GM15510 (cell line): ENCODE data around the gene ARRDC4.

Experiments used
- POLR2A ChIP-seq: IDR thresholded peaks from 3 replicates; pipeline ENCODE4 v1.6.1; 2011; ENCODE audit warnings: borderline replicate concordance; ENCODE audit not compliant: insufficient read length; ENCODE audit errors: extremely low read depth

ARRDC4 gene

DNA sequence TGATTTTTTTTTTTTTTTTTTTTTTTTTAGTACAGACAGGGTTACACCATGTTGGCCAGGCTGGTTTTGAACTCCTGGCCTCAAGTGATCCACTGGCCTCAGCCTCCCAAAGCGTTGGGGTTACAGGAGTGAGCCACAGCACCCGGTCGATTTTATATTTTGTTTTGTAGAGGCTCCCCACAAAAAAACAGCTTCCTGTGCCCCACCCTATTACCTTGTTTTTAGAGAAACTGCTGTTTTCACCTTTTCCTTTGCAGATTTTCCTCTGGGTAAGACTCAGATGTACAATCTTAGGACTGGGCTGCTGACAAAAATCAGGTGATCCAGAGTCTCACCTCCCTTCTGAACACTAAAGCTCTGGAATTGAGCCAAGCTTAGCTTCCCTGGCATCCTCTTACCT lies 20.6 kb downstream of the ARRDC4 start:
- no peak for TF ChIP-seq POLR2A

DNA sequence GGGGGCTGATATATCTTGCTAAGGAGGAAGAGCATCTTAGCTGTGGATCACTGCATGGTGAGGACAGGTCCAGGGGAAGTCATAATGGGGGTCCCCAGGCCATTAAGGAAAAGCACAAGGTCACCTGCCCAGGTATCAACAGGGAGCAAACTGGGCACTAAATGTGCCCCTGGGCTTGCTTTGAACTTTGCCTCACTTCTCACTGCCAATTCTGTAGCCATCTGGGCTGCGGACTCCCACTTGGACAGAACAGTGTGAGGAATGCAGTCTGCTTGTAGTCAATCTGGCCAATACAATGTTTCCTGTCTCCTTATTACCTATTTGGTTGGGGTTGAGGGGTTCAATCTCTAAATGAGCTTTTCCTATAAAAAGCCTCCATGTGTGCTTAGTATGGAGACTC lies 21.3 kb downstream of the ARRDC4 start:
- no peak for TF ChIP-seq POLR2A

DNA sequence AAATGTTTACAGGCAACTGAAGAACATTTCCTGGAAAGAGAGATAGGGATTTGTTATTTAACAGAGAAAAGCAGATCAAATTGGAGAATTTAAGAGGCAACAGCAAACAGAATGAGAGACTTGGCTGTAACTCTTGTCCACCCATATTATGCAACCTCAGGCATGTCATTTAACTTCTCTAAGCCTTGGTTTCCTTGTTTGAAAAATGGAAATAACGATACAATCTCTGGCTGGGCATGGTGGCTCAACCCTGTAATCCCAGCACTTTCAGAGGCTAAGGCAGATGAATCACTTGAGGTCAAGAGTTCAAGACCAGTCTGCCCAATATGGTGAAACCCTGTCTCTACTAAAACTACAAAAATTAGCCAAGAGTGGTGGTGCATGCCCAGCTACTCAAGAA lies 23.7 kb downstream of the ARRDC4 start:
- no peak for TF ChIP-seq POLR2A

DNA sequence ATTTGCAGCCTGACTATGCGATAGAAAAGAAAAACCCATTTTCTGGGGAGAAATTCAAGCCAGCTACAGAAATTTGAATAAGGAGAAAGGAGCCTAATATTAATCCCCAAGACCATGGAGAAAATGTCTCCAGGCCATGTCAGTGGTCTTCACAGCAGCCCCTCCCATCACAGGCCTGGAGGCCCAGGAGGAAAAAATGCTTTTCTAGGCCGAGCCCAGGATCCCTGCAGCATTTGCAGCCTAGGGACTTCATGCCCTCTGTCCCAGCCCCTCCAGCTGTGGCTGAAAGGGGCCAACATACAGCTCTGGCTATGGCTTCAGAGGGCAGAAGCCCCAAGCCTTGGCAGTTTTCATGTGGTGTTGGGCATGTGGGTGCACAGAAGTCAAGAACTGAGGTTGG lies 26.3 kb downstream of the ARRDC4 start:
- TF ChIP-seq POLR2A, result no peak

DNA sequence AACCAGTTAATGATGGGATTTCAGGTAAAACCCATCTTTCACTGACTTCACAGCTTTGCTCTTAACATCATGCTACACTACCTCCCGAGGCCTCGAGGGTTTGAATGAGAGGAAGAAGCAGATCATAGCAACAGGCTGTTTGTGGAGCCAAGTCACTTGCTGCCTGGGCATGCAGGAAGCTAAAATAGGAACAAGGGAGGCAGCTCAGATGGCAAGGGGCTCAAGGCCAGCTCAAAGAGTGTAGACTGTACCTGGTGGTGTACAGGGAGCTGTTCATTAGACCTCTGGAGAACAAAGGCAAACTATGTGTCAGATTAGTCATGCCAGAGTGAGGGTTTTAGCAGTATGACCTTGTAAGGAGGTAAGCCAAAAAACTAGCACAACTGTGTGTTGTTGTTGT lies 28.8 kb downstream of the ARRDC4 start:
- no peak for TF ChIP-seq POLR2A

DNA sequence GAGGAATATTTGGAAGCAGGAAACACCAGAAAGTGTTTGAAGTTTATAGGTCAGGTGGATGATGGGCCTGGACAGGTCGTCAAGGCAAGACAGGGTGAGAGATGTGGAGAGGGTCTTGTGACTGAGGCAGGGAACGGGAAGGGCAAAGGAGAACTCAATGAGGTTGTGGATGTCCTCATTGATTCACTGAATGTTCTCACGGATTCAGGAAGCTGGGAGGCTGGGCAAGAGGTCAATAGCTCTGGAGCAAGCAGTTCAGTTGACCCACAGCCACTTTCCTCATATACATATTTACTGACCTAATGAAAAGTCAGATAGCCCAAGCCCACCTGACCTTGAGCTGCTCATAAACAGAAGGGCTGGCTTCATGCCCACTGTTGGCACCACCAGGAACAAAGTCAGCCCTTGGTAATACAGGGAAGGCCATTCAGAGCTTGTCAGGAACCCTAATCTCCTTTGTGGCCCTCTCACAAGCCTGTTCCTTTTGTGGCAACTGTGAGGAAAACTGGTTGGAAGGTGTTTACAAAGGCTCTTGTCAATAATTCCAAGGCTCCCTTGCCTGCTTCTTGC lies 31.6 kb downstream of the ARRDC4 start:
- no peak for TF ChIP-seq POLR2A

DNA sequence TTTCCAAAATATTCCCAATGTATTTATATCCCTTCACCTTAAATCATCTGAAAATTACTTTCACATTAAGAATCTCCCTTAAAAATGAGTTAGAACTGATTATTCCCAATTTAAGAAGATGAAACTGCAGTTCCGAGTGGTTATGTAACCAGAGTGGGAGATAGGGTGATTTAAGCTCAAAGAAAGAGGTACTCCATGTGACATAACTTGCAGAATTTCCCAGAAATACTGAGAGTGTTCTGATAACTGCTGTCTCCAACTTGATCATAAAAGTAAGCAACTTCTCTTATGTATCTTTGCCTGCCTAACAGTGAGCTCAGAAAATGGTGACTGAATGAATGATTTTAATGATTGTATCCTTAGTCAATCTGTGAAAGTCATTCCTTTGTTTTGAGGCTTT lies 32.3 kb downstream of the ARRDC4 start:
- TF ChIP-seq POLR2A, result no peak

DNA sequence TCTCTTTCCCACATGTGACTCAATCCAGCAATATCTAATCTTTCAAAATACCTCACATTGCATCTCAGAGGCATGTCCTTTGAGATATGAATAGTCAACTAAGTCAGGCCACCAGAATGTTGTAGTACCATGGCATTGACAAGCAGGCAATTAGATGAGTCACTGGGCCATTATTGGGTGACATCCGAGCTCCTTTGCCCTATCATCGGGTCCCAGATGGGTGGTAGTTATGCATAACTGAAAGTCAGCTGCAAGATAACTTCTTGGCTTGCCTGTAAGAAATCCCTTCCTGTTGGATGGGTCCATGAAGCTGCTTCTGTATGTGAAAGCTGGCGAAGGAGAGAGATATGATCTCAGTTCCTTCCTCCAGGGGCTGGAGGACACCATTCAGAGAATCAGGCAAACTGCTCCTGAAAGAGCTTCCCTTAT lies 32.8 kb downstream of the ARRDC4 start:
- no peak for TF ChIP-seq POLR2A

DNA sequence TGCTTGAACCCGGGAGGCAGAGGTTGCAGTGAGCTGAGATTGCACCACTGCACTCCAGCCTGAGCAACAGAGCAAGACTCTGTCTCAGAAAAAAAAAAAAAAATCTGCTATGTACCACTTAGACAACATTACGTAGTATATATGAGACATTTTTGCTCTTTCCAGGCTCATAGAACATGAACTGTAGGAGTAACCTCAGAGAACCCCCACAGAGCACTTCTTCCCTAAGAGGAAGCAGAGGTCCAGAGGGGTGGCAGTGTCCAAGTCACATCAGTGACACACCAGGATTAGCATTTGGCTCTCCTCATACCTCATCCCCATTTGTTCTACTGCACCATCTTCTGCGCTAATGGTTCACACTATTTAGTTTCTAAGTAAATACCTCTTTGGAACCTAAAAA lies 33.7 kb downstream of the ARRDC4 start:
- no peak for TF ChIP-seq POLR2A

DNA sequence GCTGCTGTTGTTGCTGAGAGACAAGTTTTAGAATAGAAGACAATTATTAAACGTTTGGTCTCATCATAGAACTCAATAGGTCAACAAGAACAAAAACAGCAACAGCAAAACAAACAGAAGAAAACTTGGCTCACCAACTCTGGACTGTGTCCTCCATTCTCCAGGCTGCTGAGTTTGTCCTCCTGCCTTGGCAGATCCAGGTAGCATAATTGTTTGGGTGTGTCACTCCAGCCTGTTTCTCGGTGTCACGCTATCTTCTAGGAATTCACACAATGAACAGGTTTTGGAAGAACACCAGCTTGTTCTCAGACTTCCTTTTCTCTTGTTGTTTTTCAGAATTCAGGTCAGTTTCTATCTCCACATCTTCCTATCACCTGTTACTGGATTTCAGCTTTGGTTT lies 34.7 kb downstream of the ARRDC4 start:
- no peak for TF ChIP-seq POLR2A

DNA sequence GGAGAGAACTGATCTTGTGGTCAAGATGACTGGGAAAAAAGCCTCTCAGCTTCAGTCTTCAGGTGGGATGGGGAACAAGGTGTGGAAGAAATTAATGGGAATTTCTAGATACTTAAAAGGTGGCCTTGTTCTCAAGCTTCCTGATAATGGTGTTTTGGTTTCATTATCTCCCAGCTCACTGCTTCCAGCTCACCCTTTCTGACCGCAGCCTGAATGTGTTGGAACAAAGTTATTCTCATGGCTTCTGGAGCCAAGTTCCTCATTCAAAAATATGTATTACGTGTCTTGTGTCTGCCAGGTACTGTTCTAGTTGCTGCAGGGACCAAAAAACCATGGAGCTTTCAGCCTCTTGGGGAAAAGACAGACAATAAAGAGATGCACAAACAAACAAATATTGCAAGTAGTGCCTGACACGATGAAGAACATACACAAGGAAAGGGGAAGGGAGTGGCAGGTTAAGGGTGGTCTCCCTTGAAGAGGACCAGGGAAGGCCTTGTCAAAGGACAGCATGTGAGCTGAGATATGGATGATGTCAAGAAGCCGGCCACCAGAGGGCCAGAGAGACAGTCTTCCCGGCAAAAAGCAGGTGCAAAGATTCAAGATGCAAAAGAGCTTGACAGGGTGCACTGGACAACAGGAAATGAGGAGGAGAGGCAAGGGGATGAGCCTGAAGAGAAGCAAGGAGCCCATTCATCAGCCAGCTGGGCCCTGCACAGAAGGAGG lies 35.5 kb downstream of the ARRDC4 start:
- TF ChIP-seq POLR2A, result no peak

DNA sequence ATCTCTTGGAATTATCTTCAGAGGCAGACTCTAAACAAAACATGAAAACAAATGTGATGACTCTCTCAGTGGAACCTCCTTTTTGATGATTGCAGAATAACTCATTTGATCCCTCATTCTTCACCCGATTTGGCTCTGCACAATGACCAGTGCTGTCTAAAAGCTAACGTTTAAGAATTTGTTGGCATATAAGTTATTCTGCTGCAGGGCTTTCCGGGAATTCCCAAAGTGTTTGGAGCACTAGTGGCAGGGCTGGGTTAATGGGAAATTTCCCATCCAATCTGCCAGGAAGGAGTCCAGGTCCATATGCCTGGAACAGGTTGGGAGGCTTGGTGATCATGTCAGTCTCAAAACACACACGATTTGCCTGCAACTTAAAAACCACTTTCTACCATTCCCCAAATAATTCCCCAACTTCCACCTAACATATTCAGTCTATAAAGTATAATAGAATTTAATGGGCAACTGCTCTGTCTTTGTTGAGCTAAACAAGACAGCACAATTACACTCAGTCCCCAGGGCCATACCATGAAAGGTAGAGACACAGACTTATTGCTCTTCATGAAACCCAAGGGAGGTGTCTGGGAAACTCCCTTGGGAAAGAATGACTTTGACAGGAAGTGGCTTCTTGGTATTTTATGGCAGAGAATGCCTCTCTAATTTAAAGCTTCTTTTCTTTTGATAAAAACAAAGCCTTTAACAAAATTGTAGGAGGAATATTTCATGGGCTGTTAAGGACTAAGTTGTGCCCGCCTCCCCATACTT lies 38.0 kb downstream of the ARRDC4 start:
- TF ChIP-seq POLR2A, result no peak

DNA sequence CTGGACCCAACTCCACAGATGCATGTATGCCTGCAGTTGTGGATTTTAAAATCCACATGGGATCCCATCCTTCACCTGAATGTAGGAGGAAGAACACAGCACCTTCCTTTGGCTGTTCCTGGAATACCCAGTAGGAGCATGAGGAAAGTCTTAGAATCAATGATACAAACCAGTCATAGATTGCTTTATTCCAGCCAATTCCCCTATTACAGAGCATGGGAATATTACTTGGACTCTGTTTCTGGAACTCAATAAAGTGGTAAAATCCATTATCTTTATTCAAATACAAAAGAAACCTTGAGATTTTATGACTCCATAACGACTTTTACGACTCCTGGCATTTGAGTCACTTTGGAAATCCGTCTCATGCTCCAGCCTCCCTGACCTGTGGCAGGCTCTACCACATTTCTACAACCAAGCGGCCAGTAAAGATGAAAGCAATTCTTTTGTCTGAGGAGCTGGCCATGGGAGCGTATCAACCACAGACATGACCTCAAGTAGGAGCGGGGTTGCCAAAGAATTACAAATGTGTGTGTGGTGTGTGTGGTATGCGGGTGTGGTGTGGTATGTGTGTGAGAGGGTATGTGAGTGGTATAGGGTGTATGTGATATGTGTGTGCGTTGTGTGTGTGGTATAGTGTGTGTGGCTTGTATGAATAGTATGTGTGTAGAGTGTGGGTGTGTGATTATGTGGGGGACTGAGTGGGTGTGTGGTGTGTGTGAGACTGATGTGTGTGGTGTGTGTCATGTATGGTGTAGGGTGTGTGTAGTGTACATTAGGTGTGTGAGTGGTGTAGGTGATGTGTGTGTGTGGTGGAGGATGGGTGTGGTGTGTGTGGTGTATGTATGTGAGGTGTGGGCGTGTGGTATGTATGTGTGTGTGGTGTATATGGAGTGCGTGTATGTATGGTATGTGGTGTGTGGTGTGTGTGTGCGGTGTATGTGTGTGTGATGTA lies 40.0 kb downstream of the ARRDC4 start:
- TF ChIP-seq POLR2A, result no peak

DNA sequence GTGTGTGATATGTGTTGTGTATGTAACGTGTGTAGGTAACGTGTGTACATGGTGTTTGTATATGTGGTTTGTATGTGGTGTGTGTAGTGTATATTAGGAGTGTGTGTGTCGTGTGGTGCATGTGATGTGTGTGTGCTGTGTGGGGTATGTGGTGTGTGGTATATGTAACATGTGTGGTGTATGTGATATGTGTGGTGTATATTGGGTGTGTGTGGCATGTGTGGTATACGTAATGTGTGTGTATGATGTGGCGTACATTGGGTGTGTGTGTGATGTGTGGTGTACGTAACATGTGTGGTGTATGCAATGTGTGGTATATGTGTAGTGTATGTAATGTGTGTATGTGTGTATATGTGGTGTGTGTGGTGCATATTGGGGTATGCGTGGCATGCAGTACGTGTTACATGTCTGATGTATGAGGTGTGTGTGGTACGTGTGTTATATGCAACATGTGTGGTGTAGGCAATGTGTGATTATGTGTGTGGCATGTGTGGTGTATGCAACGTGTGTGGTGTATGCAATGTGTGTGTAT lies 41.2 kb downstream of the ARRDC4 start:
- TF ChIP-seq POLR2A, result no peak

DNA sequence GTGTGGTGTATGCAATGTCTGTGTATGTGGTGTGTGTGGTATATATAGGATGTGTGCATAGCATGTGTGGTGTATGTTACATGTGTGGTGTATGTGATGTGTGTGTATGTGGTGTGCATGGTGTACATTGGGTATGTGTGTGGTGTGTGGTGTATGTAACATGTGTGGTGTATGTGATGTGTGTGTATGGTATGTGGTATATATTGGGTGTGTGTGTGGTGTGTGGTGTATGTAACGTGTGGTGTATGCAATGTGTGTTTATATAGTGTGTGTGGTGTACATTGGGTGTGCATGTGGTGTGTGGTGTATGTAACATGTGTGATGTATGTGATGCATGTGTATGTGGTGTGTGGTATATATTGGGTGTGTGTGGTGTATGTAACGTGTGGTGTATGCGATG lies 41.9 kb downstream of the ARRDC4 start:
- TF ChIP-seq POLR2A, result no peak

DNA sequence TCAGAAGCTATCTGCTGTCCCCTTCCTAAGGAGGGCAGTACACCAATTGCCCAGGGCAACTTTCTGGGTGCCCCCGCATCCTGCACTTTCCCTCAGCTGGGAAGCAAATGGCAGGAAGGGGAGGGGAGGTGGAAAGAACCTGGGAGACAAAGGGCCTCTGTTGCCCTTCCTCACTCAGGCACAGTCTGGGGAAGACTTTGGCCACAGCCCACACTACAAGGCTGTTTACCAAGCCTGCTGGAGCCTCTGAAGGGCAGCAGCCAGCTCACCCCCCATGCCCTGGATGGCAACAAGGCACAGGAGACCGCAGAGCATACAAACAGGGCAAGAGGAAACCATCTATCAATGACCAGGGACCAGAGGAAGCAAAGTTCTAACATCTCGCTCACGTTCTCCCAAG lies 42.4 kb downstream of the ARRDC4 start:
- TF ChIP-seq POLR2A, result no peak

DNA sequence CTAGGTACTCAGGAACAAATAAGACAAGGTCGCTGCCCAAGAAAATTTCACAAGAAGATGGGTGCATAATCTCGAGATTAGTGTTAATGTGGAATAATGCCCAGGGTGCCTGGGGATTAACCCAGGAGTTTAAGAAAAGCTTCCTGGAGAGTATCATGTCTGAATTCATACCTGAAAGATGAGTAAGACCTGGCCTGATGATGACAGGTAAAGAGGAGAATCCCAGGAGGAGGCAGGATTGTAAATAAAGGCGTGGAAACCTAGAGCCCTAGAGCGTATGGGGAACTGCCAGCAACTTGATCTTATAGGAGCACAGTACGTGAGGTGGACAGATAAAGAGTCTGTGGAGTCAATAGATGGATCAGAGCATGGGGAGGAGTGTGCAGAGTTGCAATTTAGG lies 43.0 kb downstream of the ARRDC4 start:
- TF ChIP-seq POLR2A, result no peak
